ENCODE results near the gene NFRKB. TPM values are rescaled to one million over a fixed set of nuclear protein-coding genes. Genes with fewer than 3 reads are reported as not detected.

The NFRKB gene
- total RNA-seq, 1 experiment from 2014 or later: 48.2 TPM

DNA sequence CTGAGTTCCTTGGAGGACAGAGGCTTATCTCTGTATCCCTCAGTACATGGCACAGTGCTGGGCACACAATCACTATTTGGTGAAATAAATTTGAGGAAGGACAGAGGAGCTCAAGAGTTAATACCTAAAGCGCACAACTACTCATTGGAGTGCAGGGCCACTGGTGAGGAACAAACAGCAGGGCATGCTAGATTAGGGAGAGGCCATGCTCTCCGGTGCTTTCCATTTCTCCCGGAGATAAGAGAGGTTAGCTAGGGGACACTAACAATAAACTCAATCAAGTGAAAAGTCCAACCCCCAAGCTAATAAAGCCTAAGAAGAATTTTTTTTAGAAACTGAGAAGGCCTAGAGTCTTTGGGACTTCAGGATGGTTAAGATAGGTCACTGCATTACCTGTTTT is 29.1 kb downstream of the NFRKB start:
- no TSS peak for BruUV-seq (replicated peaks)
- CTCF ChIA-PET: no interaction called here
- Histone ChIP-seq H3K4me3 (ENCODE audit: low read length) (no peak overlapping the region), H3K4me1 (ENCODE audit: insufficient read depth, low read length) (peaks cover 17% of the 10 kb centered on the region), H3F3A (ENCODE audit: low read length, unreplicated experiment) (no peaks in the 10 kb centered on the region), H4K20me1 (ENCODE audit: low read length) (no peaks in the 10 kb centered on the region), H3K27ac (ENCODE audit: low read length) (no peak overlapping the region), H3K36me3 (ENCODE audit: low read depth, low read length) (peaks cover 76% of the 10 kb centered on the region), H3K4me2 (ENCODE audit: low read length) (no peak overlapping the region), H2AFZ (ENCODE audit: low read length) (no peak overlapping the region), H3K9ac (ENCODE audit: low read length) (no peak overlapping the region), H3K9me2 (replicated peaks; ENCODE audit: low read length) (no peaks in the 10 kb centered on the region), H3K79me2 (ENCODE audit: low read length) (peaks cover under 1% of the 10 kb centered on the region; the same call in 1 of the 2 replicates), H3K9me3 (ENCODE audit: low read length) (no peaks in the 10 kb centered on the region), H3K27me3 (ENCODE audit: low read length) (no peaks in the 10 kb centered on the region)
- DNase-seq (no peak), ATAC-seq (no peak)
- intact Hi-C loops (cut with micrococcal nuclease): no loop called here
- TF ChIP-seq EZH2 (IDR thresholded peaks at IDR 0.05; ENCODE audit: low read length, unreplicated experiment) (no peak), EZH2phosphoT487 (IDR thresholded peaks at IDR 0.05; ENCODE audit: borderline replicate concordance, low read length) (no peak)
- TF ChIP-seq, protein P1, sequence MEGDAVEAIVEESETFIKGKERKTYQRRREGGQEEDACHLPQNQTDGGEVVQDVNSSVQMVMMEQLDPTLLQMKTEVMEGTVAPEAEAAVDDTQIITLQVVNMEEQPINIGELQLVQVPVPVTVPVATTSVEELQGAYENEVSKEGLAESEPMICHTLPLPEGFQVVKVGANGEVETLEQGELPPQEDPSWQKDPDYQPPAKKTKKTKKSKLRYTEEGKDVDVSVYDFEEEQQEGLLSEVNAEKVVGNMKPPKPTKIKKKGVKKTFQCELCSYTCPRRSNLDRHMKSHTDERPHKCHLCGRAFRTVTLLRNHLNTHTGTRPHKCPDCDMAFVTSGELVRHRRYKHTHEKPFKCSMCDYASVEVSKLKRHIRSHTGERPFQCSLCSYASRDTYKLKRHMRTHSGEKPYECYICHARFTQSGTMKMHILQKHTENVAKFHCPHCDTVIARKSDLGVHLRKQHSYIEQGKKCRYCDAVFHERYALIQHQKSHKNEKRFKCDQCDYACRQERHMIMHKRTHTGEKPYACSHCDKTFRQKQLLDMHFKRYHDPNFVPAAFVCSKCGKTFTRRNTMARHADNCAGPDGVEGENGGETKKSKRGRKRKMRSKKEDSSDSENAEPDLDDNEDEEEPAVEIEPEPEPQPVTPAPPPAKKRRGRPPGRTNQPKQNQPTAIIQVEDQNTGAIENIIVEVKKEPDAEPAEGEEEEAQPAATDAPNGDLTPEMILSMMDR (conservative IDR thresholded peaks at IDR 0.05; ENCODE audit: low read depth, low read length): no peak
- POLR2A ChIA-PET (ENCODE audit: unreplicated experiment): no interaction called here

DNA sequence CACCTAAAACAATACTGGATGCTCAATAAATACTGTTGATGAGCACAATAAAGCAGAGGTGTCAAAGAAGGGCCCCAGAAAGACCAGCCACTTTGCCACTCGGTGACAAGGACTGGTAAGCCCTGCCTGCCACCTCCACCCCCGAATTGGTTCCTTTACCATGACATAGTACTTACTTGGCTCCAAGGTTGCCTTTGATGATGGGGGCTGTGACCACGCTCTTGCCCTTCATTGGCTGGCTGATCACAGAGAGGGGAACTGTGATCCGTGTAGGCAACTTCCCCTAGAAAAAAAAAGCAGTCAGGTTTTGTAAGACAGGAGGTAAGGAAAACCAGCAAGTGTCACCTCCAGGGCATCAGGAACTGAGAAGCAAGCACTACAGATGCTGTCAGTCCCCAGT is 29.7 kb downstream of the NFRKB start:
- Histone ChIP-seq H3K4me1 (ENCODE audit: insufficient read depth, low read length) (peaks cover 23% of the 10 kb centered on the region), H3F3A (ENCODE audit: low read length, unreplicated experiment) (no peaks in the 10 kb centered on the region), H3K4me3 (ENCODE audit: low read length) (no peak overlapping the region), H4K20me1 (ENCODE audit: low read length) (no peaks in the 10 kb centered on the region), H3K36me3 (ENCODE audit: low read depth, low read length) (peaks cover 74% of the 10 kb centered on the region), H2AFZ (ENCODE audit: low read length) (no peak overlapping the region), H3K27me3 (ENCODE audit: low read length) (no peaks in the 10 kb centered on the region), H3K9me3 (ENCODE audit: low read length) (no peaks in the 10 kb centered on the region), H3K27ac (ENCODE audit: low read length) (no peak overlapping the region), H3K79me2 (ENCODE audit: low read length) (peaks cover 7% of the 10 kb centered on the region), H3K9ac (ENCODE audit: low read length) (no peak overlapping the region), H3K9me2 (replicated peaks; ENCODE audit: low read length) (no peaks in the 10 kb centered on the region), H3K4me2 (ENCODE audit: low read length) (no peak overlapping the region)
- DNase-seq (no peak), ATAC-seq (no peak)
- intact Hi-C loops (cut with micrococcal nuclease): no loop called here
- TF ChIP-seq, protein P1 (conservative IDR thresholded peaks at IDR 0.05; ENCODE audit: low read depth, low read length): no peak
- no peak for TF ChIP-seq EZH2phosphoT487 (IDR thresholded peaks at IDR 0.05; ENCODE audit: borderline replicate concordance, low read length)
- no peak for TF ChIP-seq EZH2 (IDR thresholded peaks at IDR 0.05; ENCODE audit: low read length, unreplicated experiment)
- ChIA-PET CTCF (no interaction called here), POLR2A (ENCODE audit: unreplicated experiment) (no interaction called here)
- BruUV-seq (replicated peaks): no TSS peak

DNA sequence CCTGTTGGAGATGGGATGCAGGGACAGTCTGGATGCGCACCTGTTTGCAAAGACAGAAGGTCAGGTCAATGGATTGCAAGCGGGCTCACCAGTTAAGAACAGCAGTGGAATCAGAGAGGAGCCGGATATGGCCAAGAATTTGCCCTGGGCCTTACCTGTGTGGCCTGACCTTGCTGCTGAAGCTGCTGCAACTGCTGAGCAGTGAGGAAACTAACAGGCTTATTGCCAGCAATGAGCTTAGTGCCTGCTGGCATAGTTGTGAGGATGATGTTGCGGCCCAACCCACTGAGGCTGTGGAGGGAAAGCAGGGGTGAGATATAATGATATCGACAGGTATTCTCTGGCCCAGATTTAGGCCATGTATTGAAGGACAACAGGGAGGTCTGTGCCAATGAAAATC is 30.6 kb downstream of the NFRKB start:
- Histone ChIP-seq H3K27me3 (ENCODE audit: low read length) (no peaks in the 10 kb centered on the region), H3K27ac (ENCODE audit: low read length) (no peak overlapping the region), H3K9me3 (ENCODE audit: low read length) (no peaks in the 10 kb centered on the region), H3K79me2 (ENCODE audit: low read length) (peaks cover 15% of the 10 kb centered on the region), H4K20me1 (ENCODE audit: low read length) (no peaks in the 10 kb centered on the region), H3K4me2 (ENCODE audit: low read length) (no peak overlapping the region), H3K9ac (ENCODE audit: low read length) (no peak overlapping the region), H3K36me3 (ENCODE audit: low read depth, low read length) (peaks cover 73% of the 10 kb centered on the region), H3K4me3 (ENCODE audit: low read length) (no peak overlapping the region), H2AFZ (ENCODE audit: low read length) (no peak overlapping the region), H3F3A (ENCODE audit: low read length, unreplicated experiment) (no peaks in the 10 kb centered on the region), H3K9me2 (replicated peaks; ENCODE audit: low read length) (no peaks in the 10 kb centered on the region), H3K4me1 (ENCODE audit: insufficient read depth, low read length) (peaks cover 31% of the 10 kb centered on the region)
- CTCF ChIA-PET: no interaction called here
- DNase-seq: no peak
- no peak for ATAC-seq
- no peak for TF ChIP-seq EZH2 (IDR thresholded peaks at IDR 0.05; ENCODE audit: low read length, unreplicated experiment)
- no peak for TF ChIP-seq EZH2phosphoT487 (IDR thresholded peaks at IDR 0.05; ENCODE audit: borderline replicate concordance, low read length)
- TF ChIP-seq, protein P1 (conservative IDR thresholded peaks at IDR 0.05; ENCODE audit: low read depth, low read length): no peak
- intact Hi-C loops (cut with micrococcal nuclease): no loop called here
- POLR2A ChIA-PET (ENCODE audit: unreplicated experiment): interaction anchor here (0.6 kb wide), 1 partner anchor 42 kb away, joined by 30 read pairs; no protein-coding TSS in a partner anchor
- no TSS peak for BruUV-seq (replicated peaks)

Data from PC-3 (cell line).